ENCODE data around the gene JHY.

DNA sequence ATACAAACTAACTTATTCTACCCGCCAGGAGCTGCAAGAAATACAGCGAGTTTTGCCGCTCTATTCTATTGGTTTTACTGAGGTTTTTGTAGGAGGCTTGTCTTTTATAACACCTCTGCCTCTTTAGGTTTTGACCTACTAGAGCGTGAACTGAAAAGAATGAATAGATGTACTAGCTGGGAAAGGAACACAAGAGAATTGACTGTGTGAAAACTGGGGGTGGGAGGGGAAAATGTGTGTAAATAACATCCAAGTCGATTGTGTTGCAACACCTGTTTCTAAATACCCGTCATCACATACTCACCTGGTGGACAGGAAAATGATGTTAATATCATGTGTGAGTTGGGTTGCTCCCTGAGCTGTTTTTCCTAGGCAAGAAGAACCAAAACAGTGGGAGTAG lies 12.9 kb upstream of the JHY start:
- TF ChIP-seq, protein P1, sequence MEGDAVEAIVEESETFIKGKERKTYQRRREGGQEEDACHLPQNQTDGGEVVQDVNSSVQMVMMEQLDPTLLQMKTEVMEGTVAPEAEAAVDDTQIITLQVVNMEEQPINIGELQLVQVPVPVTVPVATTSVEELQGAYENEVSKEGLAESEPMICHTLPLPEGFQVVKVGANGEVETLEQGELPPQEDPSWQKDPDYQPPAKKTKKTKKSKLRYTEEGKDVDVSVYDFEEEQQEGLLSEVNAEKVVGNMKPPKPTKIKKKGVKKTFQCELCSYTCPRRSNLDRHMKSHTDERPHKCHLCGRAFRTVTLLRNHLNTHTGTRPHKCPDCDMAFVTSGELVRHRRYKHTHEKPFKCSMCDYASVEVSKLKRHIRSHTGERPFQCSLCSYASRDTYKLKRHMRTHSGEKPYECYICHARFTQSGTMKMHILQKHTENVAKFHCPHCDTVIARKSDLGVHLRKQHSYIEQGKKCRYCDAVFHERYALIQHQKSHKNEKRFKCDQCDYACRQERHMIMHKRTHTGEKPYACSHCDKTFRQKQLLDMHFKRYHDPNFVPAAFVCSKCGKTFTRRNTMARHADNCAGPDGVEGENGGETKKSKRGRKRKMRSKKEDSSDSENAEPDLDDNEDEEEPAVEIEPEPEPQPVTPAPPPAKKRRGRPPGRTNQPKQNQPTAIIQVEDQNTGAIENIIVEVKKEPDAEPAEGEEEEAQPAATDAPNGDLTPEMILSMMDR (IDR thresholded peaks at IDR 0.05), result no peak
- TF ChIP-seq POLR2A (IDR thresholded peaks at IDR 0.05) (no peak), POLR2AphosphoS5 (IDR thresholded peaks at IDR 0.05) (no peak)

All from prostate gland (tissue), 2 donors.